Measurements from ENCODE around the gene ATP9A.

Gene ATP9A

GRCh38 chr20:51622004-51622874, 146.0 kb downstream of the ATP9A start:
- DNase-seq: no peak

GRCh38 chr20:51620432-51620831, 147.8 kb downstream of the ATP9A start:
- no peak for DNase-seq

- no peak for DNase-seq
These were observed 152.1 kb downstream of the ATP9A start for GRCh38 chr20:51616060-51616459.

GRCh38 chr20:51614687-51615086, 153.5 kb downstream of the ATP9A start:
- no peak for DNase-seq

- DNase-seq: no peak
These were observed 154.6 kb downstream of the ATP9A start for GRCh38 chr20:51613580-51613979.

- no peak for DNase-seq
These were observed 155.3 kb downstream of the ATP9A start for GRCh38 chr20:51612896-51613295.

- no peak for DNase-seq
These were observed 156.6 kb downstream of the ATP9A start for GRCh38 chr20:51611625-51611890.

- no peak for DNase-seq
These were observed 157.2 kb downstream of the ATP9A start for GRCh38 chr20:51610761-51611624.

- DNase-seq: no peak
These were observed 158.1 kb downstream of the ATP9A start for GRCh38 chr20:51610111-51610510.

- no peak for DNase-seq
These were observed 158.9 kb downstream of the ATP9A start for GRCh38 chr20:51609251-51609650.

- peak; percentile 63 for DNase-seq
These were observed 160.1 kb downstream of the ATP9A start for GRCh38 chr20:51608061-51608460.

- no peak for DNase-seq
These were observed 161.0 kb downstream of the ATP9A start for GRCh38 chr20:51607170-51607569.

- no peak for DNase-seq
These were observed 163.3 kb downstream of the ATP9A start for GRCh38 chr20:51604851-51605250.

GRCh38 chr20:51602131-51602530, 166.1 kb downstream of the ATP9A start:
- DNase-seq: no peak

- no peak for DNase-seq
These were observed 167.2 kb downstream of the ATP9A start for GRCh38 chr20:51600950-51601349.

GRCh38 chr20:51600016-51600420, 168.2 kb downstream of the ATP9A start:
- no peak for DNase-seq

- no peak for DNase-seq
These were observed 169.6 kb downstream of the ATP9A start for GRCh38 chr20:51598556-51598955.

GRCh38 chr20:51597389-51598231, 170.6 kb downstream of the ATP9A start:
- peak; percentile 33 for DNase-seq

- no peak for DNase-seq
These were observed 171.4 kb downstream of the ATP9A start for GRCh38 chr20:51596668-51597388.

- no peak for DNase-seq
These were observed 172.4 kb downstream of the ATP9A start for GRCh38 chr20:51595744-51596143.

- DNase-seq: peak; percentile 91
These were observed 173.1 kb downstream of the ATP9A start for GRCh38 chr20:51595058-51595532.
